B cell (primary cell): Measurements from ENCODE around the gene PAQR5.

Source experiments
- EZH2 ChIP-seq: IDR thresholded peaks from 2 replicates; pipeline ENCODE4 v1.6.1; 2012; ENCODE audit warnings: borderline replicate concordance, low read depth, mild to moderate bottlenecking, moderate library complexity, low read length; ENCODE audit not compliant: insufficient read depth, poor library complexity, severe bottlenecking
- TF ChIP-seq, protein P1 (sequence below): fragments of 200-600 bp; IDR thresholded peaks from one replicate; pipeline ENCODE4 v1.8.0; 2022; ENCODE audit warnings: antibody characterized with exemption, mild to moderate bottlenecking

DNA sequence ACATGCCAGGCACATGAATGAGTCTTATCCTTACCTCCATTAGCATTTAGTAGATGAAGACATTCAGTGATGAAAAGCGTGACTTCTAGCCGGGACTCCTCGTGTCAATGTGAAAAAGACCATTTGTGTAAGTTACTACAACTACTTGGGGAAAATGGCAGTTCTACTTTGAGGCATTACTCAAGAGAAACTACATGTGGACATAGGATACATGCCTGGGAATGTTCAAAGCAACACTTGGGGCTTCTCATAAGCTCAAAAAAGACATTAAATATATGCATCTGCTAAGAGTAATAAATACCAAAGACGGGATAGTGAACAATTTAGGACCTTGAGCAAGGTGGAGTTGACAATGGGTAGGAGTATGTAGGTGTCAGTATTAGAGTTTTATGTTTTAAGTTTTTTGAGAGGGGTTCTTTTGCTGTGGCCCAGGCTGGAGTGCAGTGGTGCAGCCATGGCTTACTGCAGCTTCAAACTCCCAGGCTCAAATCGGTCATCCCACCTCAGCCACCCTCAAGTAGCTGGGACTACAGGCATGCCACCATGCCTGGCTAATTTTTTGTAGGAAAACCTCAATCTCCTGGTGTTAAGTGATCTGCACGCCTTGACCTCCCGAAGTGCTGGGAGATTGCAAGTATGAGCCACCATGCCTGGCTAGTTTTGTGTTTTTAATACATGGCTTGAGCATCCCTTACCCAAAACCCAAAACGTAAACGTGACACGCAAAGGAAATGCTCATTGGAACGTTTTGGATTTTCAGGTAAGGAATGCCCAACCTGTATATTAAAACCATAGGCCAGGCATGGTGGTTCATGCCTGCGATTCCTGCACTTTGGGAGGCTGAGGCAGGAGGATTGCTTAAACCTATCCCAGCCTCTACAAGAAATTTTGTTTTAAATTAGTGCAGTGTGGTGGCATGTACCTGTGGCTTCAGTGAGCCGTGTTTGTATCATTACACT is 157.8 kb downstream of the PAQR5 start:
- TF ChIP-seq, protein P1, sequence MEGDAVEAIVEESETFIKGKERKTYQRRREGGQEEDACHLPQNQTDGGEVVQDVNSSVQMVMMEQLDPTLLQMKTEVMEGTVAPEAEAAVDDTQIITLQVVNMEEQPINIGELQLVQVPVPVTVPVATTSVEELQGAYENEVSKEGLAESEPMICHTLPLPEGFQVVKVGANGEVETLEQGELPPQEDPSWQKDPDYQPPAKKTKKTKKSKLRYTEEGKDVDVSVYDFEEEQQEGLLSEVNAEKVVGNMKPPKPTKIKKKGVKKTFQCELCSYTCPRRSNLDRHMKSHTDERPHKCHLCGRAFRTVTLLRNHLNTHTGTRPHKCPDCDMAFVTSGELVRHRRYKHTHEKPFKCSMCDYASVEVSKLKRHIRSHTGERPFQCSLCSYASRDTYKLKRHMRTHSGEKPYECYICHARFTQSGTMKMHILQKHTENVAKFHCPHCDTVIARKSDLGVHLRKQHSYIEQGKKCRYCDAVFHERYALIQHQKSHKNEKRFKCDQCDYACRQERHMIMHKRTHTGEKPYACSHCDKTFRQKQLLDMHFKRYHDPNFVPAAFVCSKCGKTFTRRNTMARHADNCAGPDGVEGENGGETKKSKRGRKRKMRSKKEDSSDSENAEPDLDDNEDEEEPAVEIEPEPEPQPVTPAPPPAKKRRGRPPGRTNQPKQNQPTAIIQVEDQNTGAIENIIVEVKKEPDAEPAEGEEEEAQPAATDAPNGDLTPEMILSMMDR = no peak
- no peak for TF ChIP-seq EZH2
